DOHH2 (cell line): ENCODE results near the gene CRYBG1.

Experiments
- H3F3A ChIP-seq: fragments of 200-600 bp; sonication (generic), shearing (Covaris generic); 2 replicates; pipeline ENCODE4 v1.6.0; 2016; ENCODE audit warnings: antibody characterized with exemption, mild to moderate bottlenecking; ENCODE audit not compliant: control insufficient read depth, insufficient read depth
- H3K27ac ChIP-seq: fragments of 200-600 bp; sonication (generic); 2 replicates; pipeline ENCODE4 v1.5.1; 2014; ENCODE audit warnings: low read depth, mild to moderate bottlenecking, low read length, moderate library complexity
- H3K27me3 ChIP-seq: fragments of 200-600 bp; sonication (generic); 2 replicates; pipeline ENCODE4 v1.6.1; 2014; ENCODE audit warnings: mild to moderate bottlenecking, low read length, mixed read lengths; ENCODE audit not compliant: control insufficient read depth
- H3K36me3 ChIP-seq: fragments of 200-600 bp; sonication (generic); 2 replicates; pipeline ENCODE4 v1.6.1; 2014; ENCODE audit warnings: mild to moderate bottlenecking, low read length, moderate library complexity, mixed read lengths; ENCODE audit not compliant: control insufficient read depth
- H3K4me1 ChIP-seq: fragments of 200-600 bp; sonication (generic); 2 replicates; pipeline ENCODE4 v1.6.1; 2014; ENCODE audit warnings: mild to moderate bottlenecking, low read length, mixed read lengths; ENCODE audit not compliant: control insufficient read depth
- H3K4me2 ChIP-seq: fragments of 200-600 bp; sonication (generic); 2 replicates; pipeline ENCODE4 v1.6.0; 2014; ENCODE audit warnings: mild to moderate bottlenecking, low read length, moderate library complexity
- H3K4me3 ChIP-seq: fragments of 200-600 bp; sonication (generic); 2 replicates; pipeline ENCODE4 v1.5.1; 2014; ENCODE audit warnings: mild to moderate bottlenecking, low read length, mixed read lengths
- H3K79me2 ChIP-seq: fragments of 200-600 bp; sonication (generic); 2 replicates; pipeline ENCODE4 v1.6.1; 2014; ENCODE audit warnings: mild to moderate bottlenecking, low read length, mixed read lengths; ENCODE audit not compliant: control insufficient read depth
- H3K9me2 ChIP-seq: fragments of 200-600 bp; sonication (generic); replicated peaks from 2 replicates; pipeline ENCODE4 v1.6.1; 2014; ENCODE audit warnings: mild to moderate bottlenecking, low read length, mixed read lengths; ENCODE audit not compliant: control insufficient read depth
- H3K9me3 ChIP-seq: fragments of 200-600 bp; sonication (generic); 2 replicates; pipeline ENCODE4 v1.6.1; 2014; ENCODE audit warnings: antibody characterized with exemption, low read length, mixed read lengths; ENCODE audit not compliant: control insufficient read depth, insufficient read depth
- H4K20me1 ChIP-seq: fragments of 200-600 bp; sonication (generic); 2 replicates; pipeline ENCODE4 v1.6.0; 2014; ENCODE audit warnings: low read depth, mild to moderate bottlenecking, antibody characterized with exemption, low read length, moderate library complexity; ENCODE audit not compliant: control insufficient read depth, insufficient read depth
- CTCF ChIP-seq: fragments of 200-600 bp; sonication (generic); IDR thresholded peaks from one replicate; pipeline ENCODE4 v1.5.1; 2014; ENCODE audit warnings: antibody characterized with exemption, mild to moderate bottlenecking, low read depth, low read length; ENCODE audit not compliant: poor library complexity, severe bottlenecking
- EZH2phosphoT487 ChIP-seq: fragments of 200-600 bp; sonication (generic); IDR thresholded peaks from 2 replicates; pipeline ENCODE4 v1.6.1; 2017; ENCODE audit warnings: borderline replicate concordance, mild to moderate bottlenecking, antibody characterized with exemption, low read length, moderate library complexity, mixed read lengths

Gene CRYBG1

GRCh38 chr6:106522562-106523250 is 162.2 kb downstream of the CRYBG1 start:
- Histone ChIP-seq H3K9me3 (no peaks in the 10 kb centered on the region), H3K27me3 (no peaks in the 10 kb centered on the region), H3K27ac (peak overlapping the region; percentile 94), H3K4me1 (peaks cover 83% of the 10 kb centered on the region), H3K4me3 (peak overlapping the region; percentile 74), H3K4me2 (peak overlapping the region; percentile 95), H3F3A (peaks cover 37% of the 10 kb centered on the region), H4K20me1 (no peaks in the 10 kb centered on the region), H3K9me2 (no peaks in the 10 kb centered on the region), H3K36me3 (peaks cover 76% of the 10 kb centered on the region), H3K79me2 (peaks cover 87% of the 10 kb centered on the region)
- no peak for TF ChIP-seq EZH2phosphoT487
- TF ChIP-seq CTCF: no peak

- H3K27me3 ChIP-seq: no peaks in the 10 kb centered on the region
- no peaks in the 10 kb centered on the region for H4K20me1 ChIP-seq
- H3K4me1 ChIP-seq: peaks cover 59% of the 10 kb centered on the region
- TF ChIP-seq EZH2phosphoT487 (no peak), CTCF (no peak)
- peak overlapping the region; percentile 94 for H3K27ac ChIP-seq
- peak overlapping the region; percentile 74 for H3K4me3 ChIP-seq
- H3K79me2 ChIP-seq: peaks cover 67% of the 10 kb centered on the region
- H3K4me2 ChIP-seq: peak overlapping the region; percentile 95
- peaks cover 30% of the 10 kb centered on the region for H3F3A ChIP-seq
- H3K9me3 ChIP-seq: no peaks in the 10 kb centered on the region
- H3K36me3 ChIP-seq: peaks cover 84% of the 10 kb centered on the region
- no peaks in the 10 kb centered on the region for H3K9me2 ChIP-seq
Measured at GRCh38 chr6:106525107-106525881, 164.8 kb downstream of the CRYBG1 start.

DNA sequence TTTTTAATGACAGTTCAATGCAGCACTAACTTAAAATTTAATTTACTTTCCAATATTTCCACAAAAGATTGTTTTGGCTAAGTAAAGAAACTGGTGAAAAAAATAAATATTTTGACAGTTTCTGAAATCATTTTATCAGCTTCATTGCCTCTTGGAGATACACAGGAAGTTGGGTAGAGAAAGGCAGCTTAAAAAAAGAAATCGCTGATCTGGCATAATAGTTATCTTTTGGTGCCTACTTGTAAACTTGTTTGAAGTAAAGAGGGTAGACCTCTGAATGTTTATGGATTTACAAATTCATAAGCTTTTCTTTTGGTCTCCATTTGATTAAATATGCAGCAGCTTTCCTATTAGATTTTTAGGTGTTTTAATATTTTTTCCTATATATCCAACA is 165.4 kb downstream of the CRYBG1 start:
- Histone ChIP-seq H3K9me2 (no peaks in the 10 kb centered on the region), H4K20me1 (no peaks in the 10 kb centered on the region), H3K27ac (no peak overlapping the region), H3K4me1 (peaks cover 53% of the 10 kb centered on the region), H3K36me3 (peaks cover 82% of the 10 kb centered on the region), H3K9me3 (no peaks in the 10 kb centered on the region), H3K4me3 (no peak overlapping the region), H3K4me2 (peak overlapping the region; percentile 95; the same call in 1 of the 2 replicates), H3F3A (peaks cover 25% of the 10 kb centered on the region), H3K79me2 (peaks cover 61% of the 10 kb centered on the region), H3K27me3 (no peaks in the 10 kb centered on the region)
- TF ChIP-seq EZH2phosphoT487 (no peak), CTCF (no peak)
